ENCODE data around the gene LSP1.
"Not testable (repeated sequence)": the region's sequence is repeated elsewhere in the genome, so short reads cannot be mapped to it uniquely, and the experiment has no call there.

GRCh38 chr11:1874441-1875092, 21.7 kb downstream of the LSP1 start:
- TF ChIP-seq CTCF, POLR2A, POLR2AphosphoS5 (IDR thresholded peaks at IDR 0.05): not testable (repeated sequence)
